HG02642 (cell line): ENCODE results near the gene BEND5.
A peak's percentile ranks its signal among the peaks of the same experiment; 100 is the strongest.

Source experiments
- ATAC-seq: cut with Tn5 transposase; IDR thresholded peaks from one replicate; pipeline ENCODE4 v1.9.1; 2021; ENCODE audit warnings: mild to moderate bottlenecking; ENCODE audit not compliant: unreplicated experiment, poor library complexity

The BEND5 gene

DNA sequence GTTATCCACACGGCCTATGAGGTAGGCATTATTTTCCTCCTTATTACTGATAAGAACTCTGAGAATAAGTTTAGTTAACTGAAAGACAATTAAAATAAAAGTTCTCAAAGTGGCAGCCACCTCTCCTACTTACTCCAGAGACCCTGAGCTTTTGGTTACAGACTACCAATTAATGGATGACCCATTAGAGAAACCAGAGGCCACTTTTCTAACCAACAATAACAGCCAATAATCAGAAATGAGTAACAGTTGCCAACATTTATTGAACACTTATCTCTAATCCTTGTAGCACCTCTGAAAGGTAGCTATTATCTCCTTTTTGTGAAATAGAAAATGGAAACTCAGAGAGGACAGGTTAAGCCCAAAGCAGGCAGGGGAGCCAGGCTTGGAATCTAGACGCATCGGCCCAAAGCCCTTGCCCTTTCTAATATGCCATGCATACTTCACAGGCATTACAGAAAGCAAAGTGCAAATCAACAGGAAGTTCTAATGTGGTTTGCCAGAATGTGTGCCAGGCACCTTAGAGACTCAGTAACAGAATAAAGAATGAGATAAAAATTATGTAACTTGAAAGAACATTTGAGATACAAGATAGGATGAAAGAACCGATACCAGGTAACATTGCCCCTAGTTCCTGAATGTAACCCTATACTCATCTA, 50.0 kb downstream of the BEND5 start:
- no peak for ATAC-seq

DNA sequence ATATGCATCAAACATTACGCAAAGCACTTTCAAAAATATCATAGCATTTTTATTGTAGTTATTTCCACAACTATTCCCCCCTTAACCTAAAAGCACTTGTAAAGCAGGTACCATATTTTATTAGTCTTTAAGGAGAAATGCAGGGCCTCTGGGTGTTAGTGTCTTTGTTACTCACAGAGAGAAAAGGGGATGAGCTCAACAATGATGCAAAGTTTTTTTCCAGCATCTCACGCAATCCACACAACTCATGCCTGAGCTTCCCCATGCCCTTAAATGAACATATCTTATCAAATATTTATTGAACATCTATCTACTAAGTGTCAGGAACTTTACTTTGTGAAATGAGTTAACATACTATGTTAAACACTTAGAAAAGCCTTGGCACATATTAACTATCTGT, 50.6 kb downstream of the BEND5 start:
- ATAC-seq, result no peak

DNA sequence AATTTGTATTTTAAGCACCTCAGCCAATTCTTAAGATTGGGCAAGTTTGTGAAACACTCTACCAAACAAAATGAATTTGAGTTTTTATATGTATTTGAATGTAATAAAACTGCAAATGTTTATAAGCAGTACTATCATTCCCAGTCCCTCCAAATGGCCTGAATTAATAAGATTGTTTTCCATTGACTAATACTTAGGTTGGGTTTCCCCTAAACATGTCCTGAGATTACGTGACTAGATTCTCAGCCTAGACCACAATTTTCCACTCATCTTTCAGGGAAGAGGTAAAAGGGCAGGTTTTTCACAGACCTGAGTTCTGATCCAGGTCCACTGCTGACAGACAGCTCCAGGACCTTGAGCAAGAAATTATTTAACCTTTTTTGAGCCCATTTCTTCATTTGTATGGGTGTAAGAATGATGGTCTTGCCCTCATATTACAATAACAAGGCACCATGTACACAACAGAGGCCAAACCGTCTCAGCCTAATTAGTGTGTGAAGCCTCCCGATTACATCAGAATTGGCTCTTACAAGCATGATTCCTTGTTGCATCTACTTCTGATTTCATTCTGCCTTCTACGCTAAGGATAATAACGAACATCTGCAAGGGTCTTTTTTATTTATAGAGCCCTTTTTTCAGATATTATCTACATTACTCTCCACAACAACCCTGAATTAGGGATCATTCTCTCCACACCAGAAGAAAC, 51.2 kb downstream of the BEND5 start:
- ATAC-seq, result no peak

DNA sequence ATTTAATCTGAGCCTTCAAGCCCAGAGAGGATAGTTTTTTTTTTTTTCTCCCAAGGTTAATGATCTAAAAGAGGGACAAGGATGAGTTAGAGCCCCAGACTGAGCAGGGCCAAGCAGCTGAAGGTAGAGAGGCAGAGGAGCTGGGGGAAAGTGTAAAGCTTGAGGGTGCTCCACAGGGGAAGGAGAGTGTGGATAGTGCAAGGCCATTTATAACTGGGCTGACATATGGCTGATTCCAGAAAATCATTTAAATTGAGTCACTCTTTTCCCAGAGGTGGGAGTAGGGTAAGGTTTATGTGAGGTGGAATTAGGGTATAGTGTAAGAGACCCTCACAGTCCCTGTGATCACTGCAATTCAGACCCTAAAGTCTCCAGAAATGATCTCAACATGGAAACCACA, 55.8 kb downstream of the BEND5 start:
- no peak for ATAC-seq

DNA sequence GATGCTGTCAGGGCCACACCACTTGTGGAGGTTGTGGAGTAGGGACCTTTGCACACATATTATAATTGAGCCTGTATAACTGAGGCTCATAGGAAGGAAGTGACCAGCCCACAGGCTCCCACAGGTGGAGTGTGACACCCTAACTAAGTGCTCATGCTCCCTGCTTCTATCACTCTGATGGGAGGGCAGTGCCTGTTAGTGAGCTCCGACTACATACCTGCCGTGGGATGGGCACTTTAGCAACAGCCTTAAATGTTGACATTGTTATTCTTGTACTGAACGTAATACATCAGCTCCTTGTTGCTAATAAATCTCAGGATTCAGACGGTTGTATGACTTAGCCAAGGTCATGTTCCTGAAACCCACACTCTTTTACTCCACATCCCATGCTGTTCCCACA, 58.0 kb downstream of the BEND5 start:
- ATAC-seq, result no peak

DNA sequence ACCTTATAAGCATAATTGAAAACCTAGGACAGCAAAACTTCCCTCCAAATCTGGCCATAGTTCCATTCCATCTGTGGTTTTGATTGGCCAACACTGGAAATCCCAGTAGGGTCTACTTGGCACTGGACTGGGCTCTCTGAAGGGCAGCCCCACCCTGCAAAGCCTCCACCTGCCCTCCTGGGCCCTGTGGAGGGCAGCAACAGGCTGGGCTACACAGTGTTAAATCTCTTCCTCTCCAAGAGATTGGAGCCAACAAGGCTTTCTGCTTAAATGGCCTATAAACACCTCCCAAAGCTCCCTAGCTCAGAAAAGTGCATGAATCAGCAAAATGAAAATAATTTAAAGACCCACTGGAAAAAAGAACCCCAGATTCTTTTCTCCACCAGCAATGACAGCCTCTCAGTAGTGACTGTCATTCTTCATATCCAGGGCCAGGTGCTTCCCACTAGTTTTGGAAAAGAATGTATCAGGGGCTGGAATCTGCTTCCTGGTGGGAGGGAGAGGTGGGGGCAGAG, 58.5 kb downstream of the BEND5 start:
- no peak for ATAC-seq

DNA sequence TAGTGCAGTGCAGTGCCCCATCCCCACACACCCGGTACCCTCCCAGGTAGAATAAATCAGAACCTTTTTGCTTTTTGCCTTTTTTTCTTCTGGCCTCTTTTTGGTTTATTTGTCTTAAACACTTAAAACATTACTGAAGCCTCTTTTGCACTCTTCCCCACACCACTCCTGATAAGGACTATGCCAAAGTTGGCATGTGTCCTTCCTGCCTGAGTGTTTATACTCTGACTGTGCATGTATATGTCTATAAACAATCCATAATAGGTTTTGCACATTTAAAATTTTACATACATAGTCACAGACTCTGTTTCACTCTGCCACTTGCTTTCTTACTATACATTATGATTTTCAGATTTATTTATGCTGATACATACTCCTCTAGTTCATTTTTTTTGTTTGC, 59.6 kb downstream of the BEND5 start:
- ATAC-seq, result no peak

DNA sequence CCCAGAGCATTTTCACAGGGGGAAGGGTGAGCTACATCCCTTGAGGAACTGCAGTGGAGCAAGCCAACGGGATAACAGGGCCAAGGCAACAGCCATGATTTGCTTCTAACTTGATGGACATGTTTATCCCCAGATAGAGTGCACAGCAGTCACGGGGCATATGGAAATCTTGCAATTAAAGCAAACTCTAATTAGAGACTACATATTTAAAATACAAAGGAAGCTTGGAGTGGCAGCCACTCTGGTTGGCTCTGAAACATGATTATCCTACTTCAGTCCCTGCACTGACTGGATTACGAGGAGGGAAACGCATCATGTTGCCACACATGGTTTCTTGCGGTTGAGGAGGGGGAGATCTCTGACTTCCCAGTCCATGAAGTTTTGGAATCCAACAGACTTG, 60.8 kb downstream of the BEND5 start:
- no peak for ATAC-seq

DNA sequence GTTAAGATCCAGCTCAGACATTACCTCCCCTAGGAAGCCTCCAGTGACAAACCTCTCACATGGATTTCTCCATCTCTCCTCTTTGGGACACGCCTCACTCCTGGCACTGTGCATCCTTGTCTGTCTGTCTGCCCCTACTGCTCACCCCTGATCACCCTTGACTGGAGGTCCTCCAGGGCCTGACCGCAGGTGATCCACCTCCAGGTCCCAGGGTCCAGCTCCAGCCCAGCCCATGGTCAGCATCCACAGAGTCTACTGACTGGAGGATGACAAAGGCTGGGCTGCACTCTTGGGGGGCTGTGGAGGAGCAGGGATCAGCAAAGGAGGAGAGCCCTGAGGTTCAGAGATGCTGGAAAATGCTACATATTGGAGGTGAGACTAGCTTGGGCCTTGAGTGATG, 65.8 kb downstream of the BEND5 start:
- no peak for ATAC-seq

DNA sequence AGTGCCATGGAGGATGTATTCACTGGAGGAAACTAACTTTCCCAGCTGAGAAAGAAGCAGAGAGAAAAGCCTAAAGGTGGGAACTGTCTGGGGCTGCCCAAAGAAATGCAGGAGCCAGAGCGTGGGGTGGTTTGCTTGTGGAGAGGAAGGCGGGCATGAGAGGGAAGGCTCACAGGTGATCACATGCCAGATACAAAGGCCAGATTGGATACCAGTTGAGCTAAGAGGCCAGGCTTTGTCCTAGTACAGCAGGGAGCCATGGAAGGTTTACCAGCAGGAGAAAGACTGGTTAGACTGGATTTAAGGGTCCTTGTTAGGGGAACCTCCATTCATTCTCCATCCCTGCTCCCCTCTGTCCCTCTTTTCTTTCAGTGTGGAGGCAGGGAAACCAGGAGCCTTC, 66.4 kb downstream of the BEND5 start:
- no peak for ATAC-seq

DNA sequence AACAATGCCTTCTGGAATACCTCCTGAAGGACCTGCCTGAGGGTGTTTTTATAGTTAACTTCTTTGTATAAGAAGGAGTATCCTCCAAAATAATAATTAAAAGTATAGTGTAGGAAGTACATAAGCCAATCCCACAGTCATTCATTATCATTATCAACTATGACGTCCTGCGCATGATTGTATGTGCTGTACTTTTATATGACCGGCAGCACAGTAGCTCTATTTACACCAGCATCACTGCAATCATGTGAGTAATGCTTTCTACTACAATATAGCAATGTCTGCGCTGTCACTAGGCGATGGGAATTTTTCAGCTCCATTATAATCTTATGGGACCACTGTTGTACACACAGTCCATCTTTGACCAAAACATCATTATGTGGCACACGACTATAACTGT, 72.0 kb downstream of the BEND5 start:
- ATAC-seq, result no peak

DNA sequence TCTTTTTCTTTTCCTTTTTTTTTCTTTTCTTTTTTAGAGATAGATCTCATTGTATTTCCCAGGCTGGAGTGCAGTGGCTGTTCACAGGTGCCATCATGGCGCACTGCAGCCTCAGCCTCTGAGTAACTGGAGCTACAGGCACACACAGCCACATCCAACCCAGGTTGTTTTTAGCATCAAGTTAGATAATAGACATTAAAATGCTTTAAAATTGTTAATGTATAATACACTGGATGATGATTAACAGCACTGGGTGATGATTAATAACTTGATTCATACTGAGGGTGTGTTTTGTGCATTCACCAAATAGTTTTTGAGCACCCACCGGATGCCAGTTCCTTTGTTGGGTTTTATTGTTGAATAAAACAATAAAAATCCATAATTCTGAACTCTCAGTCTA, 75.2 kb downstream of the BEND5 start:
- no peak for ATAC-seq

DNA sequence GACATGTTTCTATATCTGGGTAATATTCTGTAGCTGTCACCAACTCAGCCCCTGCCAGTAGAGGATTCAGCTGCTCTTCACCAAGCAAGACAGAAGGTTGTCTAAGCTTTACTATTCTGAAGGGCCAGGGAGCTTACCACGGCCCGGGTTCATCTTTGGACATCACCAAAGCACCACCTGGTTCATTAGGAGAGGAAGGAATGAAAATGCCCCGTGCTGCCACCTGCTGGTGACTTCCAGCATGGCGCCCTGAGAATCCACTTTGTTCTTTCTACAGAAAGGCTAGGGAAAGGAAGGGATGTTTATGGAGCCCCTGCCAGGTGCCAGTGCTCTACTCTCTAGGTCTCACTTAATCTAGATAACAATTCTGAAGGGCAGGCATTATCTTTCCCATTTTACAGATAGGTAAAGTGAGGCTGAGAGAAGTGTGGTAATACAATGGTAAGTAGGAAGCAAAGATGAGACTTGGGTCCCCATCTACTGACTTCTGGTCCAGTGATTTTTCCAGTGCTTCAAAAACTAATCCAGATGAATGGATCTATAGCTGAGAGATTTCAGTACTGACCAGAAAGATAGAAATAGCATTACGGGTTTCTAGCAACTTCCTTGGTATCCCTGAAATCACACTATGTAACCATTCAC, 79.5 kb downstream of the BEND5 start:
- ATAC-seq, result peak; percentile 78

DNA sequence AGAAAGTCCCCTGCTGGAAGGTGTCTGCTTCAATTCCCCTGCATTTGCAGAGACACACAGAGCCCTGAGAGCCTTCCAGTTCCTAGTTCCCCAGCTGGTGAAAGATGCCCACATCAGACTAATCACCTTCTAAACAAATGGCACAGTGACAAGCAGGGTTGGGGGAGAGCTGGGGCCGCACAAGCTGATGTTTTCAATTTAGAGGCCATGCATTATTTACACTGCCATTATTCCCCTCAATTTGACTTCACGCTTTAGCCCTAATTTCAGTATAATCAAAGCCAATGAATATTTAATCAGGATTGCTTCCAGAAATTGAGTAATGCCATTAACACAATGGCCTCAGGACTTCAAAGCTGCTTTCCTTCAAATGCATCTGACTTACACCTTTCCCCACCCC, 81.5 kb downstream of the BEND5 start:
- ATAC-seq, result no peak

DNA sequence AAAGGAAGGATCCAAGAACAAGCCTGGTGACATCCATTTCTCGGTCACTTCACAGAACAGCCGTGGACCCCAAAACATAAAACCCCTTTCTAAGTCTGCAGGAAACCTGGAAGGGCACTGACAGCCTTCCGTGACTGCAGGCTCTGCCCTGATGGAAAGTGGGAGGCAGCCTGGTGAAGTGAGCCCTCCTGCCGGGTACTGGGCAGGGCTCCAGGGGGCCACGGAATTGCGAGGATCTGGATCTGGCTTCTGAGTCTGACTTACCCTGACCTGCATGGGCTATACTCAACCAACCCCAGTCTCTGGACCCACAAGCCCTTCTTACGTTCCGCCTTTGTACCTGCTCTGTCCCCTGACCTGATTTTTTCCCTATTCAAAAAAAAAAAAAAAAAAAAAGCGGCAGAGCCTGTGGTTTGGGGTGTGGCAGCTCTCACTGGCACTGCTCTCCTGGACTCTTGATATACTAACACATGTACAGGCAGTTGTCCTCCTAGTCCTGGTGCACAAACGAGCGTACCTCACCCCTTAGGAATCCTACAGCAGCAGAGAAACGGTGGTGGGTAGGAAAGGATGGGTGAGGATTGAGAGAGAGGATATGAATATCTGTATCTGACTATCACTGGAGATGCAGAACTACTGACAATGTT, 82.9 kb downstream of the BEND5 start:
- ATAC-seq, result no peak

DNA sequence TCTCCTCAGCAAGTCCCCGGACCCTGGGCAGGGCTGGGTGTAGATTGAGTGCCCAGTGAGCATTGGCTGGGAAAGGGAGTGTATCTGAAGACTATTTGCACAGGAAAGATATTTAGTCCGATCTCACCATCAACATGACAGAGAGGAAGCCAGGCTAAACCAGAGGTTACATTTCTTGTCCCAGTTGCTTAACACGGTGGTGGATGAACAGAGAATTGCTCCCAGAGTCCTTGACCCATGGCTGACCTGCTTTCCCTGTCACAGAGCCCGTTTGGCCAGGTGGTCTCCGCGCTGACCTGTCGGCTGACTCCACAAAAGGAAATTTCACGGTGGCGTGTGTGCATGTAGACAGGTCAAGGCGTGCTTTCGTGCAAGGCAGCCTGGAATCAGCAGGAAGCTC, 83.5 kb downstream of the BEND5 start:
- no peak for ATAC-seq

DNA sequence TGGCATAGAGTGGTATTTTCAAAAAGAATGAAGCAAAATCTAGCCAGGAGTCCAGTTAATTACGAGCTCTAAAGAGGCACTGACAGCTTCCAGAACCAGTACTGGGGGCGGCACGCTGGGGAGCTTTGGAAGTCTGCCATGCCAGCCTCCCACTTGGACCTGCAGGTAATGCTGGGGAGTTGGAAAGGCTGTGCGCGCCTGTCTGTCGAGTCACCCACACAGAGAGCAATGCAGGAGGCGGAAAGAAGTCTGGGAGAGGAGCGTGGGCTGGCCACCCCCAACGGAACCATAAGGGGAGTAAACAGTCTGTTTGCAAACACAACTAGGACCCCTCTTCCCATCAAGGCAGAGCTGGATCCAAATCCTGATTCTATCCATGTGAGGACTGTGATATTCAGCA, 84.5 kb downstream of the BEND5 start:
- ATAC-seq, result no peak

DNA sequence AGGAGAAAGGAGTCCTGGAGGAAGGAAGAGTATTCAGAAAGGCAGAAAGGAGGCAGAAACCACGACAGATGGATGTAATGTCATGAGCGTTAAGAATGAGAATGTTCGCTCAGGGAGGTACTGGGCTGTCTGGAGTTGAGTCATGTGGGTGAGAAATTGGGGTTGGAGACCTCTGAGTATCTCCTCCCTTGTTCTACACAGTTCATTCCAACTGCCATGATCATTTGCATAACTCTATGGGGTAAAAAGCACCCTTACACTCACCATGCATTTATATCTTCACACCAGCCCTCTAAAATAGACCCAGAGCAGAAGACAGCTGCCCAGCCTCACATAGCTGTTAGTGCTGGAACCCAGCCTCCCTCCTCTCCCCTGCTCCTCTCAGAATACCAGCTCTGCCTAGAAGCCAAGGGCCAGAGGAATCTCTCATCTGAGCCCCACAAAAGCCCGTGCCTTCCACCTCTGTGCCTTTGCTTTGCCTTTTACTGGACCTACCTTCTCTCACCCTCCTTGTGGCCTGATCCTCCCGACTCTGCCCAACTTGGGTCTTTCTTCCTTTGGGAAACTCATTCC, 85.2 kb downstream of the BEND5 start:
- ATAC-seq, result peak; percentile 57

DNA sequence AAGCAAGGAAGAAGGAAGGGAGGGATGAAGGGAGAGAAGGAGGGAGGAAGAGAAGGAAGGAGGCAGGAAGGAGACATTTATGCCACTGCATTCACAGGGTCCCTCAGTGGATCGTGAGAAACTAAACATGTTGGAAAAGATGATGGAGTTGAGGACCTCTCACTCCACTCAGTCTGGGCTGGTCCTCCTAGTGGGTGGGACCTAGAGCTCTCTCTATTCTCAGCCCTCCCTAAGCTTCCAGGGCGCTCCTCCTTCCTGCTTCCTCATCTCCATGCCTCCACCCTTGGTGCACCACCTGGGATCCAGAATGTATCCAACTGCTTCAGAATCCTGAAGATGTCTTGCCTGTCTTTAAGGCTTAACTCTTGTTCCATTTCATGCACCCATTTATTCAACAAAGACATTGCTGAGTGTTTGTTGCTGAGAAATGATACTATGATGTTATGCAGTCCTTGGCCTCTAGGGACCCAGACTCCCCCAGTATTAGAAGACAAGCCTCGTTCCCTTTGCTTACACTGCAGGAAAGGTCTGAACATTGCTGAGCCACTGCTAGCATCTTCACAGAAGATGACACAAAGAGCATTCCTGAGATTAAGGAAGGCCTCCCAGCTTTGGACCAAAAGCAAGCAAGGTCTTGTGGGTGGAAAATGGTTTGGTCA, 88.5 kb downstream of the BEND5 start:
- ATAC-seq, result peak; percentile 61

DNA sequence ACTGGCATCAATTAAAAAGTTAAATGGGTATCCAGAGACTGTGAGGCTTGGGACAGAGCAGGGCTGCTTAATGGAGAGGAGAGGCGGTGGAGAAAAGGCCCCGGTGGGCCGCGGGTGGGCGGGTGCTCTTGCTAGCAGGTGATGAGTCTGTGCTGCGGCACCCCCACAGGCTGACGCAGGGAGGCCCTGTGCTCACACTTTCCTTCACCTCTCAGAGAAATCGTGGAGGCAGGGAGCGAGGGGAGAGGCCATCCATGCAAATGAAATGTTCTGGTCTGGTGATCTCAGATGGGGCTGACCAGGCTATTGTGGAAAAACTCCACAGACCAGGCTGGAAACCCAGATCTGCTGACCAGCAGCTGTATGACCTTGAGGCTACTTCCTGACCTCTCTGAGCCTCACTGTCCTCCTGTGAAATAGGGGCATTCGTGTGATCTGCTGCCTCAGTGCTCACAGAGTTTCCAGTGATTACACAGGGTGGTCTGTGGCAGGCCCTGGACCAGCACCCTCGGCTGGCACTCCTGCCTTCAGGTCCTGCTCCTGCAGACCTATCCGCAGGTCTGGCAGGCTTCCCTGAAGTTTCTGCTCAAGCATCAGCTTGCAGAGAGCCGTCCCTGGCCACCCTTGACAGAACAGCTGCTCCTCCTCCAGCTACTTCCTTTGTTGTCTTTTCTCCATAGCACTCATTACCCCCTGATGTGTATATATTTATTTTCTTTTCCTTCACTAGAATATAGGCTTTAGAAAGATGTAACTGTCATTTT, 89.2 kb downstream of the BEND5 start:
- no peak for ATAC-seq
